Neural cell (in vitro differentiated cells): ENCODE results near the gene INPP5D. TPM values are rescaled to one million over a fixed set of nuclear protein-coding genes. Genes with fewer than 3 reads are reported as not detected.
"Not testable (repeated sequence)": the region's sequence is repeated elsewhere in the genome, so short reads cannot be mapped to it uniquely, and the experiment has no call there.

Experiments
- H2AFZ ChIP-seq: fragments of 200-600, 300-800 bp; sonication (generic), shearing (Covaris generic); 2 replicates; pipeline ENCODE4 v1.6.0; 2014; ENCODE audit warnings: low read depth, mild to moderate bottlenecking, antibody characterized with exemption, low read length, moderate library complexity
- H3F3A ChIP-seq: fragments of 200-600 bp; shearing (Covaris generic); 2 replicates; pipeline ENCODE4 v1.6.1; 2016; ENCODE audit warnings: mild to moderate bottlenecking, moderate library complexity, mixed read lengths, antibody characterized with exemption, low read length; ENCODE audit not compliant: insufficient read depth, poor library complexity, severe bottlenecking
- H3K27ac ChIP-seq: fragments of 200-600, 300-800 bp; sonication (generic), shearing (Covaris generic); 2 replicates; pipeline ENCODE4 v1.5.1; 2014; ENCODE audit warnings: mild to moderate bottlenecking, low read length, moderate library complexity
- H3K27me3 ChIP-seq: fragments of 300-800, 200-600 bp; sonication (generic), shearing (Covaris generic); 2 replicates; pipeline ENCODE4 v1.6.0; 2014; ENCODE audit warnings: mild to moderate bottlenecking, low read depth, low read length, moderate library complexity; ENCODE audit not compliant: insufficient read depth
- H3K36me3 ChIP-seq: fragments of 300-800, 200-600 bp; sonication (generic), shearing (Covaris generic); 2 replicates; pipeline ENCODE4 v1.5.1; 2014; ENCODE audit warnings: mild to moderate bottlenecking, antibody characterized with exemption, low read length, moderate library complexity; ENCODE audit not compliant: insufficient read depth
- H3K4me2 ChIP-seq: fragments of 300-800, 200-600 bp; sonication (generic), shearing (Covaris generic); 2 replicates; pipeline ENCODE4 v1.6.0; 2014; ENCODE audit warnings: mild to moderate bottlenecking, low read length
- H3K4me3 ChIP-seq: fragments of 300-800, 200-600 bp; sonication (generic), shearing (Covaris generic); 2 replicates; pipeline ENCODE4 v1.5.1; 2014; ENCODE audit warnings: mild to moderate bottlenecking, low read length, moderate library complexity
- H3K79me2 ChIP-seq: fragments of 200-600 bp; shearing (Covaris generic); replicated peaks from 2 replicates; pipeline ENCODE4 v1.6.0; 2014; ENCODE audit warnings: mild to moderate bottlenecking, low read length, moderate library complexity; ENCODE audit not compliant: insufficient read depth
- H3K9ac ChIP-seq: fragments of 300-800, 200-600 bp; sonication (generic), shearing (Covaris generic); 2 replicates; pipeline ENCODE4 v1.6.1; 2016; ENCODE audit warnings: mild to moderate bottlenecking, low read length, mixed read lengths
- H3K9me2 ChIP-seq: fragments of 200-600 bp; shearing (Covaris generic); 2 replicates; pipeline ENCODE4 v1.6.1; 2016; ENCODE audit warnings: mild to moderate bottlenecking, low read length, mixed read lengths; ENCODE audit not compliant: insufficient read depth
- H3K9me3 ChIP-seq: fragments of 200-600, 300-800 bp; sonication (generic), shearing (Covaris generic); 2 replicates; pipeline ENCODE4 v1.6.1; 2016; ENCODE audit warnings: mild to moderate bottlenecking, mixed run types, low read length, moderate library complexity, mixed read lengths
- H4K20me1 ChIP-seq: fragments of 200-600 bp; shearing (Covaris generic); 2 replicates; pipeline ENCODE4 v1.6.1; 2016; ENCODE audit warnings: mild to moderate bottlenecking, mixed run types; ENCODE audit not compliant: insufficient read depth
- EP300 ChIP-seq: fragments of 450-650 bp; conservative IDR thresholded peaks from 2 replicates; pipeline ENCODE4 v1.6.1; 2014; ENCODE audit warnings: antibody characterized with exemption, mild to moderate bottlenecking, moderate library complexity; ENCODE audit not compliant: poor library complexity, severe bottlenecking
- EZH2 ChIP-seq: fragments of 200-600, 300-800 bp; shearing (Covaris generic), sonication (generic); IDR thresholded peaks from 2 replicates; pipeline ENCODE4 v1.6.1; 2014; ENCODE audit warnings: antibody characterized with exemption, low read length, borderline replicate concordance, mild to moderate bottlenecking; ENCODE audit not compliant: insufficient read depth, poor library complexity, severe bottlenecking
- MXI1 ChIP-seq: fragments of 450-650 bp; conservative IDR thresholded peaks from 2 replicates; pipeline ENCODE4 v1.6.1; 2014; ENCODE audit warnings: antibody characterized with exemption, mild to moderate bottlenecking; ENCODE audit not compliant: poor library complexity, severe bottlenecking
- POLR2AphosphoS5 ChIP-seq: IDR thresholded peaks from 2 replicates; pipeline ENCODE4 v1.6.1; 2012
- RAD21 ChIP-seq: fragments of 450-650 bp; conservative IDR thresholded peaks from 2 replicates; pipeline ENCODE4 v1.6.1; 2014; ENCODE audit warnings: antibody characterized with exemption, mild to moderate bottlenecking, moderate library complexity
- SMC3 ChIP-seq: fragments of 450-650 bp; conservative IDR thresholded peaks from 2 replicates; pipeline ENCODE4 v1.6.1; 2014; ENCODE audit warnings: antibody characterized with exemption, mild to moderate bottlenecking, moderate library complexity; ENCODE audit not compliant: poor library complexity
- TAF1 ChIP-seq: IDR thresholded peaks from 2 replicates; pipeline ENCODE4 v1.6.1; 2012; ENCODE audit warnings: low read depth
- polyA plus RNA-seq: library from polyadenylated mRNA; depleted of rRNA; stranded (reverse); fragments of >200 nt; gene quantifications from 2 replicates; pipeline ENCODE4 v1.2.3, GENCODE V29; 2014
- TF ChIP-seq, protein P1 (sequence below): IDR thresholded peaks from 2 replicates; pipeline ENCODE4 v1.6.1; 2012; ENCODE audit warnings: borderline replicate concordance
- TF ChIP-seq, protein P2 (sequence below): fragments of 450-650 bp; IDR thresholded peaks from 2 replicates; pipeline ENCODE4 v1.5.1; 2014; ENCODE audit warnings: antibody characterized with exemption, mild to moderate bottlenecking, moderate library complexity; ENCODE audit not compliant: poor library complexity, severe bottlenecking

The INPP5D gene
- polyA plus RNA-seq, 1 donor from 2014 or later: not detected

DNA sequence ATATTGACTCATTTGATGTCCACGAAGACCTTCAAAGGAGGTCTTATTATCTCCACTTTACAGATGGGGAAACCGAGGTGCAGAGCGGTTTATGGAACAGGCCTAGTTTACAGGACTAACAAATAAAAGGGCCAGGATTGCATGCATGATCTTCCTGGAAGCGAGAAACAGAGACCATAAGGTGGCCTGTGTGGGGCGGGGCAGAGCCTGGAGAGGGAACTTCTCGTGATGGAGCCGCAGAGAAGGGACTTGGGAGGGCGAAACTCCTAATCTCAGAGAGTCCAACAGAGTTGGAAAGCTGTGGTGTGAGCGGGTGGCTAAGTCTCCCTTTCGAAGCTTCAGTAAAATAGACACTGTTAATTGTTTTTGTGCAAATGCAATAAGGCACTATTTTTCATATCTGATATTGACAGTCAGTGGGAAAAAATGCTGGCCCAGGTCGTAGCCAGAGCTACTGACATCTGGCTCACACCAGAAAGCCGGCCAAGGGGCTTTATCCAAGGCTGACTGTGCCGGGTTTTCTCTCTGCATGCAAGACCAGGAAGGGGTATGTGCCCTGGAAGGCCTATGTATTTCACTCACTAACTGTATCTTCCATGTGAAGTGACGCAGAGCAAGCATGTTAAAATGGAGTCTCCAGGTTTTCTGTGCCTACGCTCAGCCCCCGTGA, 4.5 kb downstream of the INPP5D start:
- Histone ChIP-seq H3K9me3 (no peaks in the 10 kb centered on the region), H3K27me3 (no peaks in the 10 kb centered on the region), H3F3A (no peaks in the 10 kb centered on the region), H3K79me2 (no peaks in the 10 kb centered on the region), H3K9me2 (no peaks in the 10 kb centered on the region), H3K9ac (no peak overlapping the region), H3K27ac (no peak overlapping the region), H3K4me3 (no peak overlapping the region), H4K20me1 (no peaks in the 10 kb centered on the region), H3K4me2 (no peak overlapping the region), H3K36me3 (no peaks in the 10 kb centered on the region), H2AFZ (no peak overlapping the region)
- TF ChIP-seq, protein P1, sequence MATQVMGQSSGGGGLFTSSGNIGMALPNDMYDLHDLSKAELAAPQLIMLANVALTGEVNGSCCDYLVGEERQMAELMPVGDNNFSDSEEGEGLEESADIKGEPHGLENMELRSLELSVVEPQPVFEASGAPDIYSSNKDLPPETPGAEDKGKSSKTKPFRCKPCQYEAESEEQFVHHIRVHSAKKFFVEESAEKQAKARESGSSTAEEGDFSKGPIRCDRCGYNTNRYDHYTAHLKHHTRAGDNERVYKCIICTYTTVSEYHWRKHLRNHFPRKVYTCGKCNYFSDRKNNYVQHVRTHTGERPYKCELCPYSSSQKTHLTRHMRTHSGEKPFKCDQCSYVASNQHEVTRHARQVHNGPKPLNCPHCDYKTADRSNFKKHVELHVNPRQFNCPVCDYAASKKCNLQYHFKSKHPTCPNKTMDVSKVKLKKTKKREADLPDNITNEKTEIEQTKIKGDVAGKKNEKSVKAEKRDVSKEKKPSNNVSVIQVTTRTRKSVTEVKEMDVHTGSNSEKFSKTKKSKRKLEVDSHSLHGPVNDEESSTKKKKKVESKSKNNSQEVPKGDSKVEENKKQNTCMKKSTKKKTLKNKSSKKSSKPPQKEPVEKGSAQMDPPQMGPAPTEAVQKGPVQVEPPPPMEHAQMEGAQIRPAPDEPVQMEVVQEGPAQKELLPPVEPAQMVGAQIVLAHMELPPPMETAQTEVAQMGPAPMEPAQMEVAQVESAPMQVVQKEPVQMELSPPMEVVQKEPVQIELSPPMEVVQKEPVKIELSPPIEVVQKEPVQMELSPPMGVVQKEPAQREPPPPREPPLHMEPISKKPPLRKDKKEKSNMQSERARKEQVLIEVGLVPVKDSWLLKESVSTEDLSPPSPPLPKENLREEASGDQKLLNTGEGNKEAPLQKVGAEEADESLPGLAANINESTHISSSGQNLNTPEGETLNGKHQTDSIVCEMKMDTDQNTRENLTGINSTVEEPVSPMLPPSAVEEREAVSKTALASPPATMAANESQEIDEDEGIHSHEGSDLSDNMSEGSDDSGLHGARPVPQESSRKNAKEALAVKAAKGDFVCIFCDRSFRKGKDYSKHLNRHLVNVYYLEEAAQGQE: no peak
- TF ChIP-seq, protein P2, sequence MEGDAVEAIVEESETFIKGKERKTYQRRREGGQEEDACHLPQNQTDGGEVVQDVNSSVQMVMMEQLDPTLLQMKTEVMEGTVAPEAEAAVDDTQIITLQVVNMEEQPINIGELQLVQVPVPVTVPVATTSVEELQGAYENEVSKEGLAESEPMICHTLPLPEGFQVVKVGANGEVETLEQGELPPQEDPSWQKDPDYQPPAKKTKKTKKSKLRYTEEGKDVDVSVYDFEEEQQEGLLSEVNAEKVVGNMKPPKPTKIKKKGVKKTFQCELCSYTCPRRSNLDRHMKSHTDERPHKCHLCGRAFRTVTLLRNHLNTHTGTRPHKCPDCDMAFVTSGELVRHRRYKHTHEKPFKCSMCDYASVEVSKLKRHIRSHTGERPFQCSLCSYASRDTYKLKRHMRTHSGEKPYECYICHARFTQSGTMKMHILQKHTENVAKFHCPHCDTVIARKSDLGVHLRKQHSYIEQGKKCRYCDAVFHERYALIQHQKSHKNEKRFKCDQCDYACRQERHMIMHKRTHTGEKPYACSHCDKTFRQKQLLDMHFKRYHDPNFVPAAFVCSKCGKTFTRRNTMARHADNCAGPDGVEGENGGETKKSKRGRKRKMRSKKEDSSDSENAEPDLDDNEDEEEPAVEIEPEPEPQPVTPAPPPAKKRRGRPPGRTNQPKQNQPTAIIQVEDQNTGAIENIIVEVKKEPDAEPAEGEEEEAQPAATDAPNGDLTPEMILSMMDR: no peak
- TF ChIP-seq POLR2AphosphoS5 (no peak), TAF1 (no peak), RAD21 (no peak), MXI1 (no peak), EP300 (no peak), SMC3 (no peak), EZH2 (no peak)

DNA sequence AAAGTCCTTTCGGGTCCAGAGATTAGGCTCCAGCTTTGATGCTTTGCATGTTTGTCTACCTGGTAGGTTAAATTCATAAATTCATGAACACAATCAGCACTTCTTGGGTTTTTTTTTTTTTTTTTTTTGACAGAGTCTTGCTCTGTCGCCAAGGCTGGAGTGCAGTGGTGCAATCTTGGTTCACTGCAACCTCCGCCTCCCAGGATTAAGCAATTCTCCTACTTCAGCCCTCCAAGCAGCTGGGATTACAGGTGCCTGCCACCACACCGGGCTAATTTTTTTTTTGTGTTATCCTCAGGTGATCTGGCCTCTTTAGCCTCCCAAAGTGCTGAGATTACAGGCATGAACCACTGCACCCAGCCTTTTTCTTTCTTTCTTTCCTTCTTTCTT, 5.1 kb downstream of the INPP5D start:
- not testable (repeated sequence) for H3K4me2 ChIP-seq, H3K36me3 ChIP-seq, H3F3A ChIP-seq, H3K4me3 ChIP-seq, H4K20me1 ChIP-seq, H3K9me3 ChIP-seq, H2AFZ ChIP-seq, H3K27ac ChIP-seq, H3K9me2 ChIP-seq, H3K27me3 ChIP-seq, H3K79me2 ChIP-seq, H3K9ac ChIP-seq

DNA sequence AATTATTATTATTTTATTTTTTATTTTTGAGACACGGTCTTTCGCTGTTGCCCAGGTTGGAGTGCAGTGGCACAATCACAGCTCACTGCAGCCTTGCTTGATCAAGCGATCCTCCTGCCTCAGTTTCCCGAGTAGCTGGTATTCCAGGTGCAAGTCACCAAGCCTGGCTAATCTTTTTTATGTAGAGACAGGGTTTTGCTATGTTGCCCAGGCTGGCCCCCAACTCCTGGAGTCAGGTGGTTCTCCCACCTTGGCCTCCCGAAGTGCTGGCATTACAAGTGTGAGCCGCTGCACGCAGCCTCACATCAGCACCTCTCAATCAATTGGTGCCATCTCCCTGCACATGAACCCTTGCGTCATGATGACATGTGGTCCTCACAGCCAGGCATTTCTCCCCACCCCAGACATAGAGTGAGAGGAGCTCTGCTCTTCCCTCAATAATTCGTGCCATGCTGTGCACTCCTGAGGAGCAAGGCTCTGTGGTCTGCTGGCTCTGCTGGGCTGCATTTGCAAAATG, 5.9 kb downstream of the INPP5D start:
- Histone ChIP-seq H3K9ac (no peak overlapping the region), H3F3A (no peaks in the 10 kb centered on the region), H3K9me3 (no peaks in the 10 kb centered on the region), H3K79me2 (no peaks in the 10 kb centered on the region), H2AFZ (no peak overlapping the region), H3K27ac (no peak overlapping the region), H3K27me3 (no peaks in the 10 kb centered on the region), H3K4me3 (no peak overlapping the region), H4K20me1 (no peaks in the 10 kb centered on the region), H3K4me2 (no peak overlapping the region), H3K36me3 (no peaks in the 10 kb centered on the region), H3K9me2 (no peaks in the 10 kb centered on the region)
- TF ChIP-seq, protein P2: no peak
- no peak for TF ChIP-seq EZH2
- no peak for TF ChIP-seq MXI1
- no peak for TF ChIP-seq POLR2AphosphoS5
- no peak for TF ChIP-seq RAD21
- no peak for TF ChIP-seq SMC3
- TF ChIP-seq, protein P1: no peak
- no peak for TF ChIP-seq EP300
- TF ChIP-seq TAF1: no peak
